HEK293T (cell line): Measurements from ENCODE around the gene MAP3K20.

ENCODE experiments used
- CTCF ChIA-PET: fragments of 350-600 bp; formaldehyde crosslinking; extraction: SDS; loops from one replicate; lab custom pipeline; 2021; ENCODE audit warnings: antibody characterized with exemption, inconsistent platforms; lab: Yijun Ruan, JAX
- POLR2A ChIA-PET: fragments of 350-600 bp; formaldehyde crosslinking; extraction: SDS; loops from one replicate; lab custom pipeline; 2020; ENCODE audit warnings: antibody characterized with exemption, inconsistent platforms; lab: Yijun Ruan, JAX
- DNase-seq: peaks from one replicate; pipeline ENCODE4 v3.0.0; 2012; ENCODE audit warnings: mixed read lengths; ENCODE audit errors: extremely low spot score
- ARNT ChIP-seq: fragments of 450-650 bp; IDR thresholded peaks from 2 replicates; pipeline ENCODE4 v1.6.1; 2017; ENCODE audit warnings: mild to moderate bottlenecking
- BHLHE40 ChIP-seq: fragments of 450-650 bp; IDR thresholded peaks from 2 replicates; pipeline ENCODE4 v1.6.1; 2016; ENCODE audit warnings: mild to moderate bottlenecking, moderate library complexity, borderline replicate concordance
- CTBP1 ChIP-seq: fragments of 450-650 bp; IDR thresholded peaks from 2 replicates; pipeline ENCODE4 v1.6.1; 2016; ENCODE audit warnings: borderline replicate concordance
- ELF4 ChIP-seq: fragments of 450-650 bp; IDR thresholded peaks from 2 replicates; pipeline ENCODE4 v1.6.1; 2017; ENCODE audit warnings: antibody characterized with exemption
- FOXA1 ChIP-seq: fragments of 450-650 bp; IDR thresholded peaks from 2 replicates; pipeline ENCODE4 v1.6.1; 2016; ENCODE audit warnings: mild to moderate bottlenecking
- FOXK2 ChIP-seq: fragments of 450-650 bp; IDR thresholded peaks from 2 replicates; pipeline ENCODE4 v1.6.1; 2016; ENCODE audit warnings: mild to moderate bottlenecking
- FOXM1 ChIP-seq: fragments of 450-650 bp; IDR thresholded peaks from 2 replicates; pipeline ENCODE4 v1.6.1; 2017; ENCODE audit warnings: mild to moderate bottlenecking, borderline replicate concordance
- HDGF ChIP-seq: fragments of 450-650 bp; IDR thresholded peaks from 2 replicates; pipeline ENCODE4 v1.6.1; 2017; ENCODE audit warnings: antibody characterized with exemption, borderline replicate concordance
- L3MBTL2 ChIP-seq: fragments of 450-650 bp; conservative IDR thresholded peaks from 2 replicates; pipeline ENCODE4 v1.6.1; 2016; ENCODE audit warnings: mild to moderate bottlenecking
- LEF1 ChIP-seq: fragments of 450-650 bp; IDR thresholded peaks from 2 replicates; pipeline ENCODE4 v1.6.1; 2017; ENCODE audit warnings: mild to moderate bottlenecking, borderline replicate concordance
- NFRKB ChIP-seq: fragments of 450-650 bp; IDR thresholded peaks from 2 replicates; pipeline ENCODE4 v1.6.1; 2016; ENCODE audit warnings: mild to moderate bottlenecking, moderate library complexity
- PKNOX1 ChIP-seq: fragments of 450-650 bp; IDR thresholded peaks from 2 replicates; pipeline ENCODE4 v1.6.1; 2016
- SP1 ChIP-seq: fragments of 450-650 bp; IDR thresholded peaks from 2 replicates; pipeline ENCODE4 v1.6.1; 2017
- SUZ12 ChIP-seq: fragments of 450-650 bp; IDR thresholded peaks from 2 replicates; pipeline ENCODE4 v1.6.1; 2016; ENCODE audit warnings: mild to moderate bottlenecking
- TARDBP ChIP-seq: fragments of 450-650 bp; IDR thresholded peaks from 2 replicates; pipeline ENCODE4 v1.6.1; 2016
- ZNF384 ChIP-seq: fragments of 450-650 bp; IDR thresholded peaks from 2 replicates; pipeline ENCODE4 v1.6.1; 2016

MAP3K20 gene

GRCh38 chr2:173311844-173312606, 236.4 kb downstream of the MAP3K20 start:
- POLR2A ChIA-PET: no interaction called here
- TF ChIP-seq FOXA1 (no peak), ELF4 (no peak), SUZ12 (no peak), HDGF (no peak), ZNF384 (no peak), NFRKB (no peak), CTBP1 (no peak), BHLHE40 (no peak), PKNOX1 (no peak), FOXK2 (no peak), LEF1 (no peak), SP1 (no peak), L3MBTL2 (no peak), FOXM1 (no peak), TARDBP (no peak), ARNT (no peak)
- DNase-seq: no peak
- CTCF ChIA-PET: no interaction called here
